GM19043 (cell line): Measurements from ENCODE around the gene SMIM3.
"Not testable (repeated sequence)": the region's sequence is repeated elsewhere in the genome, so short reads cannot be mapped to it uniquely, and the experiment has no call there.

ENCODE experiments used
- ATAC-seq: cut with Tn5 transposase; IDR thresholded peaks from one replicate; pipeline ENCODE4 v1.9.1; 2021; ENCODE audit warnings: low read depth; ENCODE audit not compliant: unreplicated experiment

Gene SMIM3, protein sequence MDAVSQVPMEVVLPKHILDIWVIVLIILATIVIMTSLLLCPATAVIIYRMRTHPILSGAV

DNA sequence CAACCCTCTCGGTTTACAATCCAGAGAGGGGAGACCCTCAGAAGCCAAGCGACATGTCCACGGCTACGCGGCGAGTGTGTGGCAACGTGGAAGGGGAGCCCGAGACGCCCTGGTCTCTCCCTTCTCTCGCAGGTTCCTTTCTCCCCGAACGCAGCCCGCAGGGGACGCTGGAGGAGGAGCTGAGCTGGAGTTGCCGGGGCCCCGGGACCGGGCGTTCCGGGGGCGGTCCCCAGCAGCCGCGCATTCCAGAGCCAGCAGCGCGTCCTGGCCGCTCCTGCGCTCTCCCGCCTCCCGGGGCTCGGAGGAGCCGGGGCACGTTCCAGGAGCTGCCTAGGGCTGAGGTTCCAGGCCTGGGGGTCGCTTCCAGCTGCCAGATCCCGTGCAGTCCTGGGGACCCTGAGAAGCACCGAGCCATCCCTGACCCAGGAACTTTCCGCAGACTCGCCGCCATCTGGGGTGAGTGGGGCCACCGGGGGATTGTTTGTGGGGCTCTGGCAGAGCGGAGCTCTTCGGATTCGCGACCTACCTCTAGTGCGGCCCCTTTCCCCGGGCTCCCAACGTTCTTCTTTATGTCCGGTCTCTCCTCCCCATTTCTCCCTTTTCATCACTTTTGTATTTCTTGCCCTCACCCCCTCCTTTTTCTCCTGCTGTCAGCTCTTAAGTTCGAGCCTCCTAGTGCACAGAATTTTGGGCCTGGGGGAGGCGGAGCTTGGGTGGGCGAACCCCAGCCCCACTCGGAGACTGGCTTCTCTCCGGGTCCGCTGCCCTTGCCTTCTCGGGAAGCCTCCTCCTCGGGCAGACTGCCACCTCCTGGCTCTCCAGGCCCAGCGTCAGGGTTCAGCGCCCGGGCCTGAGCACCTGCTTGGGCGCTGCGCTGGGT is at the start of gene SMIM3:
TSS of gene SMIM3 (plus strand) at position 241 of the 880 bp plus-strand sequence. CDS start 16,684 bp downstream, outside the sequence.
- no peak for ATAC-seq

DNA sequence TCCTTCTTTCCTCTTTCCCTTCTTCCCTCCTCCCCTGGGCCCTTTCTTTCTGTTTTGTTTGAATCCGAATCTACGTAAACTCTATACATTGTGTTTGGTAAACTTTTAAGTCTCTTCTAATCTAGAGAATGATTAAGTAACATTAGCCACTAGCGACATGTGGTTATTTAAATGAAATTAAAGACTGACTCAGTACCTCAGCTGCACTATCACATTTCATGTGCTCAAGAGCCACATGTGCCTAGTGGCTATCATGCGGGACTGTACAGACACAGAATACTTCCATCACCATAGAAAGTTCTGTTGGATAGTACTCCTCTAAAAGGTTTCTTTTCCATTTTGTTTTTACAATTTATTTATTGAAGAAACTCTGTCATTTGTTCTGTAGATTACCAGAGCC is 48.7 kb upstream of the SMIM3 start:
- no peak for ATAC-seq

DNA sequence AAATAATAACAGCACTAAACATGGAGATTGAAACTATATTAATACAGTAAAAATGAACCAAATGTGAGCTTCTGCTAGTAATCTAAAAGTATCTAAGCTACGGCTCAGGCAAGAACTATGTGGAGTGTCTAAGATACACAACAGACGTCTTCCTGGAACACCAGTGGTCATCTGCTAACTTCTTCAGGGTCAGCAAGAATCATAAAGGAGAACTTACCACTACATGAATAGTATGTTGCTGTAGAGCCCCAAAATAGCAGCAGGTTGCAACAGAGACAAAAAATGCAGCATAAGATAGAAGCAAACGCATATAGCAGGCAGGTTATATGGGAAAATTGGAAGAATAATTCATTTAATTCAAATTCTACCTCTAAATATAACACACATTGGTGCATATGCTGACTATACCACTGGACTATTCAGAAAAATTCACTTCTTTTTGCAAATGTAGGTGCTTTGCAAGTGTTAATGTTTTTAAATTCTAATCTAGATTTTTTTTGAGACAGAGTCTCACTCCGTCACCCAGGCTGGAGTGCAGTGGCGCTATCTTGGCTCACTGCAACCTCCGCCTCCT is 46.8 kb upstream of the SMIM3 start:
- no peak for ATAC-seq

DNA sequence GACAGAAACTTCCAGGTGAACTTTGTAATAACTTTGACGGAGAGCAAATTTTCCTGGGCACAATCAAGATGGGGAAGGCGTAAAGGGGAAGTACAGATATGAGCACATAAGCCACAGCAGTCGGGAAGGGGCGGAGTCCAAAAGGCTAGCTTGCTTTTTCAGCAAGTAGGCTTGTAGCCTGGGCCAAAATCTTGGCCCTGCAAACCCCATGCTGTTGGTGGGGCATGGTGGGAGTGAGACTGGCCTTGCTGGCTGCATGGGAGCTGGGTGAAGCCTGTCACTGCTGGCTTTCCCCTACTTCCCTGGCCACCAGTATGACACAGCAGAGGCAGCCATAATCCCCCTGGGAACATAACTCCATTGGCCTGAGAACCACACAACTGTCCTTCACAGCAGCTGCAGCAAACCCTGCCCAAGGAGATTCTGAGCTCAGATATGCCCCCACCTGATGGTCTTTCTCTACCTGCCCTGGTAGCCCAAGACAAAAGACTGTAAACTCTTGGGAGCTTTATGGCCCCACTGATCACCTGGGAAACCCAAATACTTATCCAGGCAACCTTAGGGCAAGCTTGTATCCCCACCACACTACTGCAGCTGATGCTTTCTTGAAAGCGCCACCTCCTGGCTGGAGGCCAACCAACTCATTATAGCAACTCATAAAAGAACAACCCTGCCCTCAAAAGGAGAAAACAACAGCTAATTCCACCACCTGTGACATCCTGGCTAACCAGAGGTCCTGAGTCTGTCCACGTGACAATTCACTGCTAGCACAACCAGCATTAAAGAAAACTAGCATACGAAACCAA is 43.8 kb upstream of the SMIM3 start:
- peak; percentile 57 for ATAC-seq

DNA sequence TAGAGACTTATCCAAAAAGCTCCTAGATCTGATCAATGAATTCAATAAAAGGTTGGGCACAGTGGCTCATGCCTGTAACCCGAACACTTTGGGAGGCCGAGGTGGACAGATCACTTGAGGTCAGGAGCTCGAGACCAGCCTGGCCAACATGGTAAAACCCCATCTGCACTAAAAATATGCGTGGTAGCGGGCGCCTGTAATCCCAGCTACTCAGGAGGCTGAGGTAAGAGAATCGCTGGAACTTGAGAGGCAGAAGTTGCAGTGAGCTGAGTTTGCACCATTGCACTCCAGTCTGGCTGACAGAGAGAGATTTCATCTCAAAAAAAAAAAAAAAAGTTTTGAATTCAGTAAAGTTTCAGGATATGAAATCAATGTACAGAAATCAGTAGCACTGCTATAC is 39.7 kb upstream of the SMIM3 start:
- ATAC-seq = no peak

DNA sequence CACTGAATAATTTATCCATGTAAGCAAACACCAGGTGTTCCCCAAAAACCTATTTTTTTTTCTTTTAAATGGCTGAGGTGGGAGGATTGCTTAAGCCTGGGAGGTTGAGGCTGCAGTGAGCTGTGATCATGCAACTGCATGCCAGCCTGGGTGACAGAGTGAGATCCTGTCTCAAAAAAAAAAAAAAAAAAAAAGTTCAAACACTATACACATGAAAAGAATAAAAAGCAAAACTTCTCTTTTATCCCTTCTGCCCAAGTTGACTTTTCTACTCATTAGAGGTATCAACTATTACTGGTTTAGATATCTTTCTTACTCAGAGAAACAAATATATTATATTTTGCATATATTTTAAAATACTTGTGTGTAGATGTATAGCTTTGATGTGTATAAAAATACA is 37.6 kb upstream of the SMIM3 start:
- no peak for ATAC-seq

DNA sequence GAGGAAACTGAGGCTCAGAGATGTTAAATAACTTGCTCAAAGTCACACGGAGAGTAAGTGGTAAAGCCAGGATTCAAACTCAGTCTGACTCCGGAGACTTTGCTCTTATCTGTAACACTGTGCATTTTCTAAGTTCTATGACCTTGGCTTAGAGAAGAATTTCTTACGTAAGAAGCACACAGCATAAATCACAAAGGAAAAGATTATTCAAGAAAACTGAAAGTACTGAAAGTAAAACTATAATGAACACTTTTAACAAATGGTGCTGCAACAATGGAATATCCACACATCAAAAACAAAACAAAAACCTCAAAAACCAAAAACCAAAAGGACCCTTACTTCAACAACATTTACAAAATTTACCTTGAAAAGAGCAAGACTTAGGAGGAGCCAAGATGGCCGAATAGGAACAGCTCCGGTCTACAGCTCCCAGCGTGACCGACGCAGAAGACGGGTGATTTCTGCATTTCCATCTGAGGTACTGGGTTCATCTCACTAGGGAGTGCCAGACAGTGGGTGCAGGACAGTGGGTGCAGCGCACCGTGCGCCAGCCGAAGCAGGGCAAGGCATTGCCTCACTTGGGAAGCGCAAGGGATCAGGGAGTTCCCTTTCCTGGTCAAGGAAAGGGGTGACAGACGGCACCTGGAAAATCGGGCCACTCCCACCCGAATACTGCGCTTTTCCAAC is 36.0 kb upstream of the SMIM3 start:
- ATAC-seq = not testable (repeated sequence)

DNA sequence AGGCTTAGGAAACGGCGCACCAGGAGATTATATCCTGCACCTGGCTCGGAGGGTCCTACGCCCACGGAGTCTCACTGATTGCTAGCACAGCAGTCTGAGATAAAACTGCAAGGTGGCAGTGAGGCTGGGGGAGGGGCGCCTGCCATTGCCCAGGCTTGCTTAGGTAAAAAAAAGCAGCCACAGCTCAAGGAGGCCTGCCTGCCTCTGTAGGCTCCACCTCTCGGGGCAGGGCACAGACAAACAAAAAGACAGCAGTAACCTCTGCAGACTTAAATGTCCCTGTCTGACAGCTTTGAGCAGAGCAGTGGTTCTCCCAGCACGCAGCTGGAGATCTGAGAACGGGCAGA is 35.4 kb upstream of the SMIM3 start:
- not testable (repeated sequence) for ATAC-seq

DNA sequence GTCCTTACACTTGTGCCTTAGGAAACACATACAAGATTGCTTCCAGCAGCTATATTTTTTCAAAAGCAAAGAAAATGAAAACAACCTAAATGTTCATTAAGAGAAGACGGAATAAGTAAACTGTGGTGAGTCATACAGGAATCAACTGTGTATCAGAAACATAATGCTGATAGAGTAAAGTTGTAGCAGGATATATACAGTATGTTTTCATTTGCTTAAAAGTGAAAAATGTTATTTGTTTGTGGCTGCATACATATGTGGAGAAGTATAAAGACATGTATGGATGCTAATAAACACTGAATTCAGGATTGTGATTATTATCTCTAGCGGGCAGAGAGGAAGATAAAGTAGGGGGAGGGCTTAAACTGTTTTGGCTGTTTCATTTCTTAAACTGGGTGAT is 28.1 kb upstream of the SMIM3 start:
- no peak for ATAC-seq

DNA sequence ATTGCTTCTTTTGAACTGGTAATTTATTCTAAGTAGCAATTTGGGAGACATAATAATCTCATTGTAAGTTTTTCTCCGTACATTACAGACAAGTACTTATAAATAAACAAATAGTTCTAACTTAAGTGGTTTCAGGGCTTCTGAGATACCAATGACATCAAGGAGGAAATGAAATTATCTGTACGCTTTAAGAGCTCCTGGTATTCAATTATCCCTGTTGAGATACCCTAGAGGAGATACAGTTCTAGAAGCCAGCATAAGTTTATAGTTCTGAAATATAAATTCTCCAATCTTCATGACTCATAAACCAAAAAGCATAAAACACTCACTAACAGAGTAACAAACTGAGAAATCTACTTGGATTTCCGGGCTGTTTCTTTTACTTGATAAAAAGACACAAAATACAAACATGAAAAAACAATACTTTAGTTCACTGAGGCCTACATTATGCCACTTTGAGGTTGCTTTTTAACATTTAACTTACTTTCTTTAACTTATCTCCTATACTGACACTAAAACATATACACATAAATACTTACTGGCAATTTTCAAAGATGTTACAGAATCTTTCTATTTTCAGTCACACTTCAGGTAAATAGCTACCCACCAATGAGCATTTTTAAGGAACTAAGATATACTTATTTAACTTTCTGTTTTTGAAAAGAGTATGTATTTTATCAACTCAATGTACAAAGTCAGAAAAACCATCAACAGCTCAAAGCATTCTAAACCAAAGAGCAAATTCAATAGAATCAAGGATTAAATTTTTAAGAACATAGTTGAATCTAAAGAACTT is 27.3 kb upstream of the SMIM3 start:
- ATAC-seq = no peak

DNA sequence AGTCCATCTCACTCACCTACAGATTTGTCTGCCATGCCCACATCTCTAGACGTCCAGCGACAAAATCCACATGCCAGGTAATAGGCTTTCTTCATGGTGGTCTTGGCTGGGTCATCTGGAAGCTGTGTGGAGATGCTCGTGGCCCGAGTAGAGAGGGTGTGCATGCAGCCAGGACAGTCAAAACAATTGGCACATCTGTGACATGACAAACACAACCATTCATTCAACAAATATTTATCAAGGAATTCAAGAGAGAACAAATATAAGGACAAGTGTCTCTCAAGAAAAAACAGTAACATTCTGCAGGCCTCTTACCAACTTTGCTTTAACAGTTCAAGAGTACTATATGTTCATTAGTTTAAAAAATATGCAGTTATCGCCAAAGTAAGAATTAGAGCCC is 25.1 kb upstream of the SMIM3 start:
- ATAC-seq = no peak

DNA sequence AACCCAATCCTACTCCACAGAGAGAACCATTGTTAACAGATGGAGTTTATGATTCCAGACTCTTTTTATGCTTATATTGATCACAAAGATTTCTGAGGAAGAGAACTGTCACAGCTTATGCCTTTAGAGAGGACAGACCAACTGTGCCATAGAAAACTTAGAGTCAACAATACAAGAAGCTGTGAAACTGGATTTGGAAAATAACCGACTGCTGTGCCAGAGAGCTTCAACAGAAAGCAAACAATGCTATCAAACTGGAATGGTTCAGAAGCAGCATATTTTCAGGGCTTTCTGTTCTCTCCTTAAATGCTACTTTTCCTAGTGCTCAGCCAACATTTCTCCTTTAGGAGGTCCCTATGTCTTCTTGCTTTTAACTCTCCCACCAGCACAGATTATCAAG is 24.7 kb upstream of the SMIM3 start:
- no peak for ATAC-seq

DNA sequence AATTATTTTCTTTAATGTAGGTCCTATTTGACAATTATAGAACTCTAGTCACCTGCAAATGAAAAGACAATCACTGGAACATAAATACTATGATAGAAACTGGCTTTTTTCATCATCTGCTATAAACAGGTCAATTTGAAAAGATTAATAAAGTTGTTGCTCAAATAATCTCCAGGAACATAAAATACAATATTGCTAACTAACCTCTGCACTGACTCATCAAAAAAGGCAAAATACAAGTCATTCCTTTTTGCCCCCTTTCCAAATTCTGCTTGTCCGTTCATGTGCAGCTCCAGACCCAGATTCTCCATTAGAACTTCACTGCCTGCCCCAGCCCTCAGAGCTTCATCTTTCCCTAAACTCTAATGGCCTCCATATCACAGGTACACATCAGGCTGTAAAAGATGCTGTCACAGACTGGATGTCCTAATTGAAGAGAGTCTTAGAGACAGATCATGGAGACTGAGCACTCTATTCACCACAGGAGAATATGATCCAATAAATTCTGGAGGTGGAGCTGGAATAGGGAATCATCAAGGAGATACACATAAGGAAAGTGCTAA is 21.4 kb upstream of the SMIM3 start:
- no peak for ATAC-seq

DNA sequence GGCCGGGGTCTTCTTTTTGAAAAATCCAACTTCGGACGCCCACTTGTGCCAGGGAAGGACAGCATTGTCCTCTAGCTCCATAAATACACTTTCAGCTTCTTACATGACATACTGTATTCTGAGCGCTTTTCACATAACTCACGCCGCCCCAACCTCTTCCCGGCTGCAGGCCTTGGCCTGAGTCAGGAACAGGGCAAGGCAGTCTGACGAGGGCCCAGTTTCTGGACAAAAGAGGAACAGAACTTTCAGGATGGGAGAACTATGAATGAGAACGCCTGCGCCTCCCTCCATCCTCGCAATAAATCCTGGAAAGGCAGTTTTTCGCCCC is 20.4 kb upstream of the SMIM3 start:
- ATAC-seq = peak; percentile 8

DNA sequence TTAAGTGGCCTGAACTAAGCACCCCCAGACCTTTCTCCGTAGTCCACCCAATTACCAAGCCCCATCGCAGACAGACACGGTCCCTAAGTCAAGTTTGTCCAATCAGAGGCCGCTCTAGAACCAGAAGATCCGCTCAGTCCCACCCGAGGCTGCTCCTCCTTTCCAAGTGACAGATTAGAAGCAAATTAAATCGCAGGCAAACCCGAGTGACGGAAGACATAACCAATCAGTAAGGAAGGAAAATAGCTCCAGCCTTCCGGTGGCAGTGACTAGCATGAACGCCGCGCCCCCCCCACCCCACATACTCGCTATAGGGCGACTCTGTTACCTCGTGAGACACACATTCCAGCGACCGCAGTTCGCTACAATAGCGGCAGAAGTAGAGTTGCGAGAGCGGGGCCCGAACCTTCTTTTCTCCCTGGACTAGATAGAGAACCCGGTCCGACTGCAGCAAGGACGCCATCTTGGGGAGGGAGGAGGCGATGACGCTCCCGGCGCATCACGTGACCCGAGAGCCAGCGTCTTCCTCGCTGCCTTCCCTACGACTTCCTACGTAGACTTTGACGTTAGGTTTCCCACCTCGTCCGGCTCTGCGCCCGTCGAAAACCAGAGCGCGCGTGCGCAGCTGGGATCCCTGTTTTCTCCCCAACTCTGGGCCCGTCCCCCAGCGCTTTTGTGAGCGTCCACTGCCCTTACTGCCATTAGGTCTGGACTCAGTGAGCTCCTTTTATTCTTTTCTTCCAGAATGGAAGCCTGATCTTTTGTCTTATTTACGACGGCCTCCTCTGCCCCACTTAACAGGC is 19.8 kb upstream of the SMIM3 start, which contains the start of gene DCTN4:
TSS of gene DCTN4 (minus strand) at position 487 of the 803 bp plus-strand sequence. CDS start at position 463, 24 bp downstream.
- ATAC-seq = peak; percentile 96

DNA sequence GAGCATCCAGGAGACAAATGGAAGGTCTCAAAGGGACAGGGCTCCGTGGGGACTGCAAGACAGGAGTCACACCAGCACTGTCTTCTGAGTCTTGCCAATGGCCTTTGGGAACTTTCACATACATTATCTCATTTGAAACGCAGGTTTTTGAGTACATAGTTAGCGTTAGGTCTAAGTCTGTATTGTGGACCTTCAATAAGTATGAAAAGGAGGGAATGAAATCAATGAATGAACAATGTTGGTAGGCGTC is 19.3 kb upstream of the SMIM3 start:
- no peak for ATAC-seq

DNA sequence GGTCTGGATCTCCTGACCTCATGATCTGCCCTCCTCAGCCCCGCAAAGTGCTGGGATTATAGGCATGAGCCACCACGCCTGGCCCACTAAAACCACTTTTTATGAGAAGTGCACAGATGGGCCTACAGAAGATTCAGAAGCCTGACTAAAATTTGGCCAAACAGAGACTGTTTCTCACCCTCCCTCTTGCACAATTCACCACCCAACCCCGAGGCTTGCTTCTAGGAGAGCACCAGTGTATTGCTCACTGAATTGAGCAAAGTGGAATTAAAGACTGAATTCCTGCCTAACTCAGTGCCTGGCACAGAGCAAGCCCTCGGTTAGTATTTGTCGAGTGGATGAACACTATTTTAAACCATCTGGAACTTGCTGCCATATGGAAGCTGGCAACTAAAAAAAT is 16.3 kb upstream of the SMIM3 start:
- no peak for ATAC-seq

DNA sequence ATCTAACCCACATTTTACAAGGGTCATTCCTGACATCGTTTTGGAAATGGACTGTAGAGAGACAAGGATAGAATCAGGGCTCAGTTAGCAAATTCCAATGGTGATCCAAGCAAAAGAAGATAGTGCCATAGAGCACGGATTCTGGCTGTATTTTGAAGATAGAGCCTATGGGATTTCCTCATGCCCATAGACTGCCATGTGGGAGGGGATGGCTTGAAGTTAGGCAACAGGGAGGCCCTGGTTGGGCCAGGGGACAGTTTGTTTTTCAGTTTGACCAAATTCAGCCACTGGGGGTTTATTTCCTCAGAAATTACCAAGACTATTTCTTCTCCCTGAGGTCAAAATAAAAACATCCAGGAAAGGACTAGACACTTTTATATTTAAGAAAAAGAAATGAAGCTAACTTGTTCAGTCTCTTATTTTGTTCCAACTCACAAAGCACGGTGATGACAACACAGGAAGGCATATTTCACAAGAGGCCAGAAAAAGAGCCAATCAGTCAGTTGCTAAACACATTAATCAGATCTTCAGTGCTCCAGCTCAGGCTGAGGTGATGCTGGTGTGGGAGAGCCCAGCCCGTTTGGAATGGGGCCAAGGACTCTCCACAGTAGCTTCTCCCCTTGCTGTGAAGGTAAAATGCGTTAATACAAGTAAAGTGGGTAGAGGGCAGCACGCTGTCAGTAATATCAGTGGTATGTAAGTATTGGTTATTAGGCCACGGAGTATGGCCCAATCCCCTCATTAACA is 15.4 kb upstream of the SMIM3 start:
- ATAC-seq = no peak
